Esophagus muscularis mucosa (tissue), 4 donors: ENCODE results near the gene PRPF6. TPM values are rescaled to one million over a fixed set of nuclear protein-coding genes. Genes with fewer than 3 reads are reported as not detected.

Source experiments
- DNase-seq: peaks from one replicate; pipeline ENCODE4 v3.0.0-alpha.2; 2017; ENCODE audit errors: extremely low spot score
- H3K27ac ChIP-seq, 4 donors: fragments of 200-600 bp; sonication (generic); replicated peaks in 1 of 4; 1 replicate in 3 of 4; 2 replicates in 1 of 4; pipeline ENCODE4 v1.5.1; 2016 to 2019; ENCODE audit warnings: mild to moderate bottlenecking in 1 of 4
- H3K27me3 ChIP-seq, 4 donors: fragments of 200-600 bp; sonication (generic); one replicate each; pipeline versions ENCODE4 v1.5.1 to v1.6.0; 2016 to 2019
- H3K36me3 ChIP-seq, 4 donors: fragments of 200-600 bp; sonication (generic); one replicate each; pipeline ENCODE4 v1.5.1; 2016 to 2019
- H3K4me1 ChIP-seq, 4 donors: fragments of 200-600 bp; sonication (generic); one replicate each; pipeline ENCODE4 v1.5.1; 2016 to 2019
- H3K4me3 ChIP-seq, 4 donors: fragments of 200-600 bp; sonication (generic); 1 replicate in 2 of 4; 2 replicates in 2 of 4; pipeline ENCODE4 v1.5.1; 2016 to 2019; ENCODE audit warnings: mild to moderate bottlenecking in 4 of 4, moderate library complexity in 1 of 4
- H3K9me3 ChIP-seq, 4 donors: fragments of 200-600 bp; sonication (generic); 1 replicate in 3 of 4; 2 replicates in 1 of 4; pipeline ENCODE4 v1.5.1; 2016 to 2019
- EP300 ChIP-seq: sonication (generic); formaldehyde crosslinking; IDR thresholded peaks from one replicate; pipeline ENCODE4 v1.6.1; 2017; ENCODE audit warnings: antibody characterized with exemption
- POLR2A ChIP-seq: fragments of 450-650 bp; IDR thresholded peaks from one replicate; pipeline ENCODE4 v1.6.1; 2017; ENCODE audit warnings: antibody characterized with exemption, moderate library complexity, mild to moderate bottlenecking, low read depth
- POLR2AphosphoS5 ChIP-seq, 2 donors: sonication (generic); formaldehyde crosslinking; IDR thresholded peaks; one replicate each; pipeline ENCODE4 v1.6.1; 2017; ENCODE audit warnings: antibody characterized with exemption in 2 of 2
- WGBS: methylation state at CpG from one replicate; pipeline ENCODE4 v1.1.5; 2018; 5-methylcytosine and 5-hydroxymethylcytosine counted together
- intact Hi-C: fragments of 100-400 bp; cut with DNase I; formaldehyde crosslinking; loops from one replicate; pipeline ENCODE4 v1.15.1; 2023
- total RNA-seq, 4 donors: library from RNA; depleted of rRNA; stranded (reverse); fragments of >200 nt; gene quantifications; one replicate each; pipeline versions ENCODE4 v1.1.0 to v1.2.1, GENCODE V29; 2016
- TF ChIP-seq, protein P1 (sequence below), 3 experiments: fragments of 200-600 bp in 2 of 3; fragments of 450-650 bp in 1 of 3; sonication (generic) in 2 of 3; IDR thresholded peaks; one replicate each; pipeline ENCODE4 v1.5.1; 2017 to 2019; ENCODE audit warnings: antibody characterized with exemption in 3 of 3, mild to moderate bottlenecking in 2 of 3, moderate library complexity in 1 of 3

PRPF6 gene
- total RNA-seq, 4 donors from 2014 or later: 46.1 to 64.9 (median 58.7) TPM

DNA sequence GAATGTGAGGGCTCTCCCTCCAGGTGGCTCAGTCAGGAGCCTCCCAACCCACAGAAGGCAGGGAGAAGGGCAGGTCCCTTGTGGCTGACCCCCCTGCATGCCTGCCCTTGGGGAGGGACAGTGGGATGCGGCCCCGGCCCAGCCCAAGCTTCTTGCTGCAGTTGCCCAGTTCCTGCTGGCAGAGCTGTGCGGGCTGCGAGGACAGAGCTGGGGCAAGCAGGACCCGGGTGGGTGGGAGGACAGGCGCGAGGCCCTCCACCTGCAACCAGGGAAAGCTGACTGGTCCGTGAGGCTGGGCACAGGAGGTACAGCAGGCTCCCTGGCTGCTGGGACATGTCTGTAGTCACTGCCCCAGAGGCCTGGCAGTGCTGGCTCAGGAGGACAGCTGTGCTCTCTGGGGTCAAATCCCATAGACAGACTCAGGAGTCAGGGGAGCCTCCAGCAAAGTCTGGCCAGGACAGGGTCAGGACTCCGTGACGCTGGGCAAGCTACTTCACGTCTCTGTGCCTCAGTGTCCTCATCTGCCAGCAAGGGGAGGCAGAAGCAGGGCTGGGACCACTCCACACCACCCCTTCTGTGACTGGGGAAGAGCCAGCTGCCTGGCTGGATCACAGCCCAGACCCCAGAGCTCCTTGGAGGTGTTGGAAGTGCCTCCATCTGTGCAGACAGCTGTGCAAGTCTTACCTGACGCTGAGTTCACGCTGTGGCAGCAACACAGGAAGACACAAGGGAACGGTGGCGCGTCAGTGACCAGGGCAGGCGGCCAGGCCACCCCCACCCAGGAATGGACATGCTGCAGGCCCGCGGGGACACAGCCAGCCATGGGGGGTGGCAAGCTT is 37.7 kb upstream of the PRPF6 start:
- H3K4me1 ChIP-seq: peaks cover 43 to 62% (median 48%) of the 10 kb centered on the region in 4 donors
- intact Hi-C loops: no loop called here
- peaks cover 38 to 78% (median 77%) of the 10 kb centered on the region in 4 donors for H3K36me3 ChIP-seq
- DNase-seq: no peak
- H3K9me3 ChIP-seq: no peaks in the 10 kb centered on the region
- H3K27ac ChIP-seq: peak overlapping the region; percentile 46 to 75 (median 68)
- H3K4me3 ChIP-seq: no peak overlapping the region
- no peak for TF ChIP-seq POLR2AphosphoS5 (IDR thresholded peaks at IDR 0.05)
- TF ChIP-seq, protein P1, sequence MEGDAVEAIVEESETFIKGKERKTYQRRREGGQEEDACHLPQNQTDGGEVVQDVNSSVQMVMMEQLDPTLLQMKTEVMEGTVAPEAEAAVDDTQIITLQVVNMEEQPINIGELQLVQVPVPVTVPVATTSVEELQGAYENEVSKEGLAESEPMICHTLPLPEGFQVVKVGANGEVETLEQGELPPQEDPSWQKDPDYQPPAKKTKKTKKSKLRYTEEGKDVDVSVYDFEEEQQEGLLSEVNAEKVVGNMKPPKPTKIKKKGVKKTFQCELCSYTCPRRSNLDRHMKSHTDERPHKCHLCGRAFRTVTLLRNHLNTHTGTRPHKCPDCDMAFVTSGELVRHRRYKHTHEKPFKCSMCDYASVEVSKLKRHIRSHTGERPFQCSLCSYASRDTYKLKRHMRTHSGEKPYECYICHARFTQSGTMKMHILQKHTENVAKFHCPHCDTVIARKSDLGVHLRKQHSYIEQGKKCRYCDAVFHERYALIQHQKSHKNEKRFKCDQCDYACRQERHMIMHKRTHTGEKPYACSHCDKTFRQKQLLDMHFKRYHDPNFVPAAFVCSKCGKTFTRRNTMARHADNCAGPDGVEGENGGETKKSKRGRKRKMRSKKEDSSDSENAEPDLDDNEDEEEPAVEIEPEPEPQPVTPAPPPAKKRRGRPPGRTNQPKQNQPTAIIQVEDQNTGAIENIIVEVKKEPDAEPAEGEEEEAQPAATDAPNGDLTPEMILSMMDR (IDR thresholded peaks at IDR 0.05): no peak
- no peak for TF ChIP-seq POLR2A
- no peak for TF ChIP-seq EP300
- H3K27me3 ChIP-seq: no peaks in the 10 kb centered on the region
- WGBS: 63% methylated on average over 5 of the region's 19 CpGs

DNA sequence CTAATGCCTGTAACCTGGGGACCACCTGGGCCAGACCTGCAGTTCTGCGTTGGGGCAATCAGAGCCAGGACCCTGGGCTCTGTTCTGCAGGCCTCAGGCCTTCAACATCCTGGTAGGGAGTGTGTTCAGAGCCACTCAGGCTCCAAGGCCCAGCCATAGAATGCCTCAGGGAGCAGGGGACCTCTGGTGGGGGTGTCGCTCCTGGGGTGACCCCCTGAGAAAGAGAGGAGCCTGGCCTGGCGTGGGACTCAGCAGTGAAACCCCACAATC is 37.2 kb upstream of the PRPF6 start:
- Histone ChIP-seq H3K4me3 (no peak overlapping the region), H3K27ac (peak overlapping the region in 2 of 4 donors; percentile 46 to 75), H3K36me3 (peaks cover 38 to 73% (median 71%) of the 10 kb centered on the region in 4 donors), H3K27me3 (no peaks in the 10 kb centered on the region), H3K4me1 (peaks cover 48 to 62% (median 53%) of the 10 kb centered on the region in 4 donors), H3K9me3 (no peaks in the 10 kb centered on the region)
- no peak for DNase-seq
- intact Hi-C loops: loop anchor here (2.0 kb wide), 1 partner anchor 37 kb away; no protein-coding TSS in a partner anchor
- no peak for TF ChIP-seq POLR2AphosphoS5 (IDR thresholded peaks at IDR 0.05)
- 100% methylated on average over 1 of the region's 3 CpGs for WGBS

DNA sequence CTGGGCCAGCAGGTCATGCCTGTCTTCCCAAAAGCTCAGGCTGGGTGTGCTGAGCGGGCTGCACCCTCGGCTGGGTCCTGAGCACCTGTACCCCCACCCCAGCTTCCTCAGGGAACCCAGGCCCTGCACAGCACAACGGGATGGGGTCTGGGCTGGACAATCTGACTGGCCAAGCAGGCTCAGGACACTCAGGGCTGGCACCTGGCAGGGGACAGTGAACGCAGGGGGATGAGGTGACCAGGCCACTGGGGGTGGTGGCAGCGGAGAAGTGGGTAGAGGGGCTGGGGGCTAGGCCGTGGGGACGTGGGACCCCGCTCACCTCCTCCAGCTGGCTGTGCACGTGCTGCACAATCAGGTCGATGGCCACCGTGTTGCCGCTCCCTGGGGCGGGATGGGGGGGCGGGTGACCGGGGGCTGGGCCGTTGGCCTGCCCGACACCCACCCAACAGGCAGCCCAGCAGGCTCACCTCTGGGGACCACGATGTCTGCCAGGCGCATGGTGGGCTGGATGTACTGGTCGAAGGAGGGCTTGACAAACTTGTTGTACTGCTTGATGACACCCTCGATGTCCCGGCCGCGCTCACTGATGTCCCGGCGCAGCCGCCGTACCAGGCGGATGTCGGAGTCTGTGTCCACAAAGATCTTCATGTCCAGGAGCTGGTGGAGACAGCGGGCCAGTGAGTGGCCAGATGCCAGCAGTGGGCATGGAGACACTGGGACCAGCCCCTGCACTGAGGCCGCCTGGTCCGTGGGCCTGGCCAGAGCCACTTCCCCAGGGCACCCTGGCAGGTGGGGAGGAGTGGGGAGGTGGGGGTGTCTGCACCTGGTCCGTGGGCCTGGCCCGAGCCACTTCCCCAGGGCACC is 36.6 kb upstream of the PRPF6 start:
- intact Hi-C loops: loop anchor here (2.0 kb wide), 1 partner anchor 38 kb away; no protein-coding TSS in a partner anchor
- Histone ChIP-seq H3K27ac (peak overlapping the region in 2 of 4 donors; percentile 9 to 46), H3K4me1 (peaks cover 54 to 65% (median 59%) of the 10 kb centered on the region in 4 donors), H3K9me3 (no peaks in the 10 kb centered on the region), H3K4me3 (no peak overlapping the region), H3K36me3 (peaks cover 38 to 67% (median 66%) of the 10 kb centered on the region in 4 donors), H3K27me3 (no peaks in the 10 kb centered on the region)
- DNase-seq: no peak
- TF ChIP-seq EP300 (no peak), POLR2AphosphoS5 (IDR thresholded peaks at IDR 0.05) (no peak), POLR2A (no peak)
- TF ChIP-seq, protein P1 (IDR thresholded peaks at IDR 0.05): no peak
- 93% methylated on average over 26 of the region's 35 CpGs for WGBS

DNA sequence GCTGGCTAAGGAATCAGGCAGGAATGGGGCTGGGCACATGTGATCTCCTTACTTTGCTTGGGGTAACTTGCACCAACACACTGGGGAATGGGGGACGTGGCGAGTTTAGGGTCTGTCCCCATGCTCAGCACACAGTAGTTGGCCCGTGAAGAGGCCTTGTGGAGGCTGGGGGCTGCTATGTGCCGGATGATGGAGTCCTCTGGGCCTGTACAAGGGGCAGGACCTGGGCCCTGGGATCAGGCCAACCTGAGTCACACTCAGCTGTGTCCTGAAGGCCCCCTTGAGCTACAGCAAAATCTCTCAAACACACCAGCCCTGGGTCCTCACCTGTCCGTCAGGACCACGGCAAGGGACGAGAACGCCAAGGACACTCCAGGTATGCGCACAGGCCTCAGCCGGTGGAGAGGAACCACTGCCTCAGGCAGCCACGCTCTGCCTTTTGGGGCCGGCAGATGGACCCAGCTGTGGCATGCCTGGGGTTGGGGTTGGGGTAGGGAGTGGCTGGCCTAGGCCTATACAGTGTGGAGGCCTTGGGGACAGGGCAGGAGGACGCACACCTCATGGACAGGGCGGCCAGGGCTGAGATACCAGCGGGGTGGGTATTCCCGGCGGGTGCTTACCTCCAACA is 35.8 kb upstream of the PRPF6 start:
- WGBS: 85% methylated on average over 13 of the region's 17 CpGs
- H3K27ac ChIP-seq: peak overlapping the region in 1 of 4 donors; percentile 9
- H3K9me3 ChIP-seq: no peaks in the 10 kb centered on the region
- H3K36me3 ChIP-seq: peaks cover 36 to 59% (median 57%) of the 10 kb centered on the region in 4 donors
- intact Hi-C loops: loop anchor here (2.0 kb wide), 1 partner anchor 38 kb away; no protein-coding TSS in a partner anchor
- TF ChIP-seq EP300 (no peak), POLR2AphosphoS5 (IDR thresholded peaks at IDR 0.05) (no peak), POLR2A (no peak)
- TF ChIP-seq, protein P1 (IDR thresholded peaks at IDR 0.05): no peak
- H3K27me3 ChIP-seq: no peaks in the 10 kb centered on the region
- DNase-seq: no peak
- H3K4me1 ChIP-seq: peaks cover 62 to 70% (median 67%) of the 10 kb centered on the region in 4 donors
- H3K4me3 ChIP-seq: no peak overlapping the region
